ENCODE data around the gene MT1M.
"Not testable (repeated sequence)": the region's sequence is repeated elsewhere in the genome, so short reads cannot be mapped to it uniquely, and the experiment has no call there.

Gene MT1M

DNA sequence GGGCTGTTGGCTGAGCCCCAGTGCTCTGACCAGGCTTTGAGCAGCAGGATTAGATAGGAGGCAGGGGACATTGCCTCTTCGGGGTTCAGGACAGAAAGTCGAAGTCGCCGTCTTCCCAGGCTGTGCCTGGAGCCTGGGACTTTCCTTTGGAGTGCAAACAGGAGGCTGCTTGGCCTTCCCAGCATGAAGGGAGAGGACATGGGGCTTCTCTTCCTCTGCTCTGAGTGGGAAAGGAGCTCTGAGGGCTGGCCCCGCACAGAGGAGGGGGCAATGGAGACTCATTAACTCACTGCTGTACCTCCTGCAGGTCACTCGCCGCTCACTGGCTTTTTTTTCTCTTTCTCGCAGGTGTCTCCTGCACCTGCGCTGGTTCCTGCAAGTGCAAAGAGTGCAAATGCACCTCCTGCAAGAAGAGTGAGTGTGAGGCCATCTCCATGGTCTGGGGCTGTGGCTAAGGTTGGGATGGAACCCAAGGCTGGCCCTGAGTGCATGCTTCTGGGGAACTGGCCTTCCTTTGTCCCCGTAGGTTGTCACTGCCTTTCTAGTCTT, 25.9 kb downstream of the MT1M start:
- DNase-seq (ENCODE audit: low spot score), result no peak
- TF ChIP-seq, protein P1, sequence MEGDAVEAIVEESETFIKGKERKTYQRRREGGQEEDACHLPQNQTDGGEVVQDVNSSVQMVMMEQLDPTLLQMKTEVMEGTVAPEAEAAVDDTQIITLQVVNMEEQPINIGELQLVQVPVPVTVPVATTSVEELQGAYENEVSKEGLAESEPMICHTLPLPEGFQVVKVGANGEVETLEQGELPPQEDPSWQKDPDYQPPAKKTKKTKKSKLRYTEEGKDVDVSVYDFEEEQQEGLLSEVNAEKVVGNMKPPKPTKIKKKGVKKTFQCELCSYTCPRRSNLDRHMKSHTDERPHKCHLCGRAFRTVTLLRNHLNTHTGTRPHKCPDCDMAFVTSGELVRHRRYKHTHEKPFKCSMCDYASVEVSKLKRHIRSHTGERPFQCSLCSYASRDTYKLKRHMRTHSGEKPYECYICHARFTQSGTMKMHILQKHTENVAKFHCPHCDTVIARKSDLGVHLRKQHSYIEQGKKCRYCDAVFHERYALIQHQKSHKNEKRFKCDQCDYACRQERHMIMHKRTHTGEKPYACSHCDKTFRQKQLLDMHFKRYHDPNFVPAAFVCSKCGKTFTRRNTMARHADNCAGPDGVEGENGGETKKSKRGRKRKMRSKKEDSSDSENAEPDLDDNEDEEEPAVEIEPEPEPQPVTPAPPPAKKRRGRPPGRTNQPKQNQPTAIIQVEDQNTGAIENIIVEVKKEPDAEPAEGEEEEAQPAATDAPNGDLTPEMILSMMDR (IDR thresholded peaks at IDR 0.05; ENCODE audit: extremely low read depth, missing control alignments), result no peak

DNA sequence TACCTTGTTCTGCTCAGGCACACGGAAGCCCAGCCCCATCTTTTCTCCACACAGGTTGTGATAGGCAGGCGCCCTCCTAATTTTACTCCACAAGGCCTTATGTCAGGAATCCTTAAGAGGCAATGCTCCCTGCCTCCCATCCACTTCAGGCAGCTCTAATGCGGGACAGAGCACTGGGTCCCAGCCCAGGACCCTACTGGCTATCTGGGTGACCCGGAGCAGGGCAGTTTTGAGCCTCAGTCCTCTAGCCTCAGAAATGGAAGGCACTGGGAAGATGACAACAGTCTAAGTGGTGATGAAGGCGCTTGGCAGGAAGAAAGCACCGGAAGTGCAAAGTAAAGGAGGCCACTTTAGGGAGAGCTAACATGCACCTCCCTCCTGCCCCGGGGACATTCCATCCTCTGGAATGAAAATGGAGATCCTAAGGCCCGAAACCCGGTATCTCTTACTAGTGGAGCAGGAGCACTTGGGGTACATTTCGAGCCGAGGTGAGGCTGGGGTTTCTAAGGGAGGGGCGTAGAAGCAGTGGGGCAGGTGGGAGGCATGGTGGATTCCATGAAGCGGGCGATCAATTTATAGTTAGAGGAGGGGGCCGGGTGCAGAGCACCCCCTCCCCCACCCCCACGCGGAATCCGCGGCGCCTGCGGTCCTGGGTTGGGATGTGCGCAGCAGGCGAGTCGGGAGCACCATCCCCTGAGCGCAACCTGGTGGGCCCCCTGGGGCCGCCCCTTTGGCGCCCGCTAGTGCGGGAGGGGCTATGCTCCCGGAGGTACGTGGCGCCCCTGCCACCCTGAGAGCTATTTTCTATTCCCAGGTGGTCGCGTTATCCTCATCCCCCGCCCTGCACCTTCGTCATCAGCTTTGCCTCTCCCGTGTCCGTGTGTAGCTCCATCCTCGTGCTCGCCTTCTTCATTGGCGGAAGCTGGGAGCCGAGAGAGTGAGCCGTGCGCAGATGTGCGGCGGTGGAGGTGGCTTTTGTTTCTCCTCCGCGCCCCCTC, 30.2 kb downstream of the MT1M start:
- no peak for DNase-seq (ENCODE audit: low spot score)
- TF ChIP-seq, protein P1 (IDR thresholded peaks at IDR 0.05; ENCODE audit: extremely low read depth, missing control alignments), result no peak

DNA sequence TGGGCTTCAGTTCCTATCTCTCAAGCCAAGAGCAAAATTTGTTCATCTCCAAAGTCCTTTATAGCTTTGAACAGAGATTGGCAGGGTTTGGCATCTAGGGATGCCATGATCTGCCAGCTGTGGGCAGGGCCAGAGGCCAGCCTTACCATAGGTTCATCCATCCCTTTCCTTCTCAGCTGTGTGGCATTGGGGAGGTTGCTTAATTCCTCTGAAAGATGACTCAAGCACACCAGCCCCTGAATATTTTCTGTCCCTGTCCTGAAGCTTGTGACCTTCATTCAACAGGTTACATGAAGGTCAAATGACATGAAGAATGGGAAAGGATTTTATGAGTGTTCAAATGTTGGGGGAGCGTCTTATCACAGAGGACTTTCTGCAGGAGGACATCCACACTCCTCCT, 32.0 kb downstream of the MT1M start:
- no peak for DNase-seq (ENCODE audit: low spot score)
- TF ChIP-seq, protein P1 (IDR thresholded peaks at IDR 0.05; ENCODE audit: extremely low read depth, missing control alignments), result no peak

DNA sequence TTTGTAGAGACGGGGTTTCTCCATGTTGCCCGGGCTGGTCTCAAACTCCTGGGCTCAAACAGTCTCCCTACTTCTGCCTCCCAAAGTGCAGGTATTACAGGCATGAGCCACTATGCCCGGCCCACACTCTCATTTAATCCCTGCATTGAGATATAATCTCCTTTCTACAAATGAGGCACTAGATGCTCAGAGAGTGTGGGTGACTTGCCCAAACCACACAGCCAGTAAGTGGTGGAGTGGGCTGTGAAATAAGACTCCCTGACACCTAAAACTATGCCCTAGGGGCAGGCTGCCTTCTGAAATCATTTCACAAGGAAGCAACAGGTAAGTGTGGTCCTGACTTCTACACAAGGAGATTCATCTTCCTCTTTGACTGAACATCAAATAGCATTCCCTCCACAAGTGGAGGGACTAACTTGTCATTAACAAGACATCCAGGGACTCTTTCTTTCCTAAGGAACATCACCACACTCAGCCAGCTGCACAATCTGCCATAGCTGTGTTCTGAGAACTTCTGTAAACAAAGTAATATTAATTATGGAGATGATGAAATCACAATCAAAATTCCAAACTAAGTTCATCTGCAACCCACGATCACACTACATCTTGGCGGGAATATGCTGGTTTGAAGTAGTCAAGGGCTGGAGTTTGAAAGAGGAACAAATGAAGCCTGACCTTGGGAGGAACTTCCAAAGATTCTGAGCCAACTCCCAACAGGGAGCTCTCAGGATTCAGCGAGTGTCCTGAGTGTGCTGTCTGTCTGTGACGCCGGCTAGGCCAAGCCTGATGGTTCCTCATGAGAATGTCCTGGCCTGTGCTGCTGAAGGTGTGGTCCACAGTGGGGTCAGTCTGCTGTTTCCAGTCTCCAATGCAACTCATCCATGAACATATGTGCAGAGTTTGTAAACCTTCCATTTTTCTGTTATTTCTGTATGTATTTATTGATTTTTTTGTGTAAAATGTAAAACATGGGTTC, 33.1 kb downstream of the MT1M start:
- not testable (repeated sequence) for DNase-seq (ENCODE audit: low spot score)

DNA sequence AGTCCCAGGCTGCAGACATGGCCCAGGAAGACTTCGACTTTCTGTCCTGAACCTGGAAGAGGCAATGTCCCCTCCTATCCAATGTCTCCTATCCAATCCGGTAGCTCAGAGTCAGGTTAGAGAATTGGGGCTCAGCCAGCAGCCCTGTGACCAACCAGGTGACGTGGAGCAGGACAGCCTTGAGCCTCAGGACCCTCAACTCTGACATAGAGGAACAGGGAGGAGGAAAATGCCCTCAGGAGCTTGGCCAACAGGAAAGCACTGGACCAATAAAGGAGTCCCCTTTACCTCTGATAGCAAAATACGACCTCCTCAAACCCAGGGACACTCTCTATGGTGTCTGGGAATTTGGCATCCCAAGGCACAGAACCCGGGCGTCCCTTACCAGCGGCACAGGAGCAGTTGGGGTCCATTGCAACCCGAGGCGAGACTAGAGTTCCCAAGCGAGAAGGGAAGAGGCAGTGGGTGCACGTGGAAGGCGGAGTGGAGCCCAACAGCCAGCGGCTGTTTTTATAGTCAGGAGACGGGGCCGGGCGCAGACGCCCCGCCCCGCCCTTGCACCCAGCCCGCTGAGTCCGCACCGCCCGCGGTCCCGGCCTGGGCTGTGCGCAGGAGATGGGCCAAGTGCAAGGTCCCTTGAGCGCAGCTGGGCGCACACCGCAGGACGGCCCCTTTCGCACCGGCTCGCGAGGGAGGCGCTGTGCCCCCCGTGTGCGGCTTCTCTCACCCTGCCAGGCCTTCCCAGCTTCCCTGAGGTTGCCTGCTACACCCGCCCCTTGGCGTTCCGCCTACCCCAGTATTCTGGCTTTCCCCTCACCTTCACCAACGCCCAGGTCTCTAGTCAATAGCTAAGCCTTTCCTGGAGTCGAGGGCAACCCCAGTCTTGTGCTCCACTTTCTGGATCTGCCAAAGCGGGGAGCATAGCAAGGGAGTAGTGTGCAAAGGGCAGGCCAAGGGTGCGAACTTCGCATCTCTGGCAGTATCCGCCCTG, 35.4 kb downstream of the MT1M start, which contains the start of gene MT1G:
Gene MT1G (minus strand): TSS at position 485 of the 991 bp plus-strand sequence. CDS start 72 bp downstream, at position 413.
- TF ChIP-seq, protein P1 (IDR thresholded peaks at IDR 0.05; ENCODE audit: extremely low read depth, missing control alignments), result no peak
- DNase-seq (ENCODE audit: low spot score), result no peak

DNA sequence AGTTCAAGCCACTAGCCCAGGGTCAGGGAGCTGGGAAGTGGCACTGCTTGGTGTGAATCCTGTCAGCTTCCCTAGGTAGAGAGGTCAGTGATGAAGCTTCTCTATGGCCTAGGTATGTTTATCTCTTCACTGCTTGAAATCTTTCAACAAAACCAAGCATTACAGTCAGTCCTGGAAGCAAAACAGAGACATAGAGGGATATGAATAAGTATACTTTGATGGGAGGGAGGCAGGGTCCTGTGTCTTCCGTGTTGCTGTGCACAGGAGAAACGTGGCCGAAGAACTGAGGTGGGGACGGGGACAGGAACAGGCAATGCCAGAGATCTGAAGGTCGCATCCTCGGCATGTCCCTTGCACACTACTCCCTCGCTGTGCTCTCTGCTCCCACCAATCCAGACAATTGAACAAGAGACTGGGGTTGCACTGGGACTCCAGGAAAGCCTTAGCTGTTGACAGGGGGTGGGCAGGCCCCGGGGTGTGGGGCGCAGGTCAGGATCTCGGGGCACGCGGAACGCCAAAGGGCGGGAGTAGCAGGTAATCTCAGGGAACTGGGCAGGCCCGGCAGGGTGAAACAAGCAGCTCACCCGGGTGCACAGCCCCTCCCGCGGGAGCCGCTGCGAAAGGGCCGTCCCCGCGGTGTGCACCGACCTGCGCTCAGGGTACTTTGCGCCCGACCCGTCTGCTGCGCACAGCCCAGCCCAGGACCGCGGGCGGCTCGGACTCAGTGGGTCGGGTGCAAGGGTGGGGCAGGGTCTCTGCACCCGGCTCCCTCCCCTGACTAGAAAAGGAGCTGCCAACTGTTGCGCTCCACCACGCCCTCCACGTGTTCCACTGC, 36.8 kb downstream of the MT1M start, which contains the start of gene MT1H:
Gene MT1H (plus strand): TSS at position 810 of the 835 bp plus-strand sequence. CDS start 71 bp downstream, outside the sequence.
- TF ChIP-seq, protein P1 (IDR thresholded peaks at IDR 0.05; ENCODE audit: extremely low read depth, missing control alignments), result no peak
- no peak for DNase-seq (ENCODE audit: low spot score)
